GM21515 (cell line): Measurements from ENCODE around the gene MBNL3.
A peak's percentile ranks its signal among the peaks of the same experiment; 100 is the strongest.
"Not testable (repeated sequence)": the region's sequence is repeated elsewhere in the genome, so short reads cannot be mapped to it uniquely, and the experiment has no call there.

Experiments
- ATAC-seq: cut with Tn5 transposase; IDR thresholded peaks from one replicate; pipeline ENCODE4 v1.9.1; 2021; ENCODE audit not compliant: unreplicated experiment

The MBNL3 gene

GRCh38 chrX:132480581-132481203 lies 8.1 kb downstream of the MBNL3 start:
- peak; percentile 91 for ATAC-seq

DNA sequence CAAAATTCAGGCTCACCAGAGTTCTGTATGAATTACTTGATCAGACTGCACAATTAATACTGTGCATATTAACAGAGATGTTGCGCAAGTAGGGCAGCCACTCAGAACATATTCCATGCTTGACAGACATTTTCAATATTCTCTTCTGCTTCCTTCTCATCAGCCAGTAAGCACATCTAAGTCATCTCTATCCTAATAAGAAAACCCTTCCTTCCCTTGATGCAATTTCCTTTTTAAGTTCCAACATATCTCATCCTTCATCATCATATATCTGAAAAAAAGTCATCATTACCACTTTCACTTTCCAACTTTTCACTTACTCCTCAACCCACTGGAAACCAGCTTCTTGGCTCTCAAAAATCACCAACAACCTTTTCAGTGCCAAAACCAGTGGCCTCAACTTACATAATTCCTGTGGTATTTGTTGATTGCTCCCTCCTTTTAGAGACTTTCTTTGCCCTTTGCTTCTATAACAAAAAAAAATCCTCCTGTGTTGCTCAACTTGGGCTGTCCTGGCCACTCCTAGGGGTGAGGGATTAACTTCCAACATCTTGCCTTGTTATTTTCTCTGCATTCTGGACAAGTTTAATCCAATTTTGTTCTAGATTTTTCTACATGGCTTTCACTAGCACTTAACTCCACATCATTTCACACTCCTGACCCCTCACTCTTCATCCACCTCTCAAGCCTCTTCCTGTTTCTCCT lies 14.1 kb downstream of the MBNL3 start:
- ATAC-seq, result no peak

DNA sequence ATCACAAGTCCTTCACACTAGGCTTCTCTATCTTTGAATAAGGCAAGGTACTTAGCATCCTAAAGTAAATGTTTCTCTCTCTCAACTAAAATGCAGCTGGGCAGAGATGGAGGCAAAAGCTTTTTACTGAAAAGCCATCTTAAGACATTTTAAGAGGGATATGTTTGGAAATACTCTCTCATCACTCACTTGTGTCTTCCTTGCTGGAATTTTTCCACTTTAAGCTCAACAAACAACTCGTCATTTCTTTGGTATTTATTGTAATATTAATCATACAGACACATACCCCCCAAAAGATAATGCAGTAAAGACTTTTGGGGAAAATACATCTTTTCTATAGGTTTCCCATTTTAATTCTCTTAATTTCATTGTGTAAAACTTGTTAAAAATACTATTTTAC lies 16.4 kb downstream of the MBNL3 start:
- no peak for ATAC-seq

- ATAC-seq, result no peak
Measured at GRCh38 chrX:132470831-132471230, 18.0 kb downstream of the MBNL3 start.

- no peak for ATAC-seq
Measured at GRCh38 chrX:132470179-132470578, 18.7 kb downstream of the MBNL3 start.

DNA sequence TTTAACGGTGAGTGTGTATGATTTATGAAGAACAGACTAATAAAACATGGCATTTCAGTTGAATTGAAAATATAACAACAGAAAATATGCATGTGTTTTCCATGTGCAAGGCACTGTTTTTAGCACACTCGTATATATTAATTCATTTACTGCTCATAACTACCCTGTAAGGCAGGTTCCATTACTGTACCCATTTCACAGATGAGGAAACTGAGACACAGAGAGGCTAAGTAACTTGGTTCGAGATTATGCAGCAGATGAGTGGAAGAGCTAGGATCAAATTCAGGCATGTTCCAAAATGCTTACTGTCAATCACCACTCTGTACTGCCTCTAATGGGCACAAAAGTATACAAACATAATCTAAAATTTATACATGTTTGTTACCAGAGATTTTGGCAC lies 20.4 kb downstream of the MBNL3 start:
- ATAC-seq, result no peak

DNA sequence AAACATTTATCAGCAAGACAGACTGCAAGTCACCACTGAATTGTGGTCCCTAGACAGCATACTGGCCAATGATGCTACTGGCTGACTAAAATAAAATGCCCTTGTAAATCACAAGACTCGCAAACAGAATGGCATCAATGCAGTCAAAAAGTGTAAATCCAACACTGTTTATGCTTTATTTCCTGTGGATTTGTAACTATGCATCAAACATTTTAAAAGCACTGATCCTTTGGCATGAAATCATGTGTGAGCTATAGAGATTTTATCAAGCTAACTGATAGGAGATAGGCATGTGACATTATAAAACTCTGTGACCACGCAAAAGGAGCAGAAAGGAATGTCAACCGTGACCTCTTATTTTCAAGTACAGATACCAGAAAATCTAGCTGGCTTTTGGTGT lies 20.8 kb downstream of the MBNL3 start:
- ATAC-seq, result no peak

DNA sequence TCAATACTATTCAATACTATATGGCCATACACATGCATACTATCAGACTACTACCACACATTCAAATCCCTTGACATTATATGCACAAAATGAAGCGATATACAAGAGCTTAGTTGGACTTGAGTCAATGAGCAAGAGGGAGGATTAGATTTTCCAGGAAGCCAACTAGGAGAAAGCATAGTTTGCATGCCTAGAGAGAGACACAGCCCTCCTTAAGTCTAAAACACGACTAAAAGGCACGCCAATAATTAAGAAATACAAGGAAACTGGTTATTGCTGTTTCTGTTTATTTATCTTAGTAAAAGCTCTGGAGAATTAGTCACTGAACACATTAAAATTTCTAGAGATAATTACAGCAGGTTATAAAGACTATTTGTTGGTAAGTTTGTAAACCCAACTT lies 21.8 kb downstream of the MBNL3 start:
- ATAC-seq, result no peak

GRCh38 chrX:132463411-132463810 lies 25.4 kb downstream of the MBNL3 start:
- no peak for ATAC-seq

GRCh38 chrX:132461886-132462285 lies 27.0 kb downstream of the MBNL3 start:
- ATAC-seq, result no peak

GRCh38 chrX:132452911-132453550 lies 35.8 kb downstream of the MBNL3 start:
- ATAC-seq, result no peak

- ATAC-seq, result not testable (repeated sequence)
Measured at GRCh38 chrX:132445909-132446308, 42.9 kb downstream of the MBNL3 start.

GRCh38 chrX:132444936-132445335 lies 43.9 kb downstream of the MBNL3 start:
- ATAC-seq, result no peak

- no peak for ATAC-seq
Measured at GRCh38 chrX:132443196-132444135, 45.4 kb downstream of the MBNL3 start.

DNA sequence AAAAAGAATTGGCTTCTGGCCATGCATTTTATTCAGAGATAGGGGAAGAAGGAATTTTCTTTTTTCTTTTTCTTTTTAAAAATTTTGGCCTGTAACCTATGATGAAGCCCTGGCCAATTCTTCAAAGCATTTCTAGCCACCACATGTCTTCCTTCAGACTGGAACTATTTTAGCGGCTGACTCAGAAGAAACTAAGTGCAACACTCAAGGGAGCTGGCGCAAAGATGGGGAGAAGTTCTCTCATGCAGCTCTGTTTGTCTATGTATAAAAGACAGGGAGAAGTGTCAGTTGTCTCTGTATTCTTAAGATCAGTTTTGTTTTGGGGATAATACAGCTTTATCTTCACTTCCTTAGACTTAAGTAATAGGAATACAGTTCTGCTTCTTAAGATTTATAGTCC lies 46.1 kb downstream of the MBNL3 start:
- ATAC-seq, result no peak

DNA sequence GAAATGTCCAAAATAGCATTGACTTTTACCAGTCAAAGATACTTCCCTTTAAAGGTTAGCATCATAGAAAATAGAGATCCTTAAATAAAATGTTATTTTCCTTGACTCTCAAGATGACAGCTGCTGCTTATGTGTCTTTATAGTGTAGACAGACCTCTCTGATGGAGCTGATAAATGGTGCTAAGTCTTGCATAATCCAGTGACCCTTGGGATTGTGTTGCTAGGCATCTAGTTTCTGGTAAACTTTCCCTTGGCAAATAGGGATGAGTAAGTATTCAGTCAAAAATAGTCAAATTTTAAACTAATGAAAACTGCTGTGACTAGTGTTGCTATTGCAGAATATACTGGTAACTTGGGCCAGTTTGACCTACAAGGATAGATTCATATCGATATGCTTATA lies 53.6 kb downstream of the MBNL3 start:
- no peak for ATAC-seq

DNA sequence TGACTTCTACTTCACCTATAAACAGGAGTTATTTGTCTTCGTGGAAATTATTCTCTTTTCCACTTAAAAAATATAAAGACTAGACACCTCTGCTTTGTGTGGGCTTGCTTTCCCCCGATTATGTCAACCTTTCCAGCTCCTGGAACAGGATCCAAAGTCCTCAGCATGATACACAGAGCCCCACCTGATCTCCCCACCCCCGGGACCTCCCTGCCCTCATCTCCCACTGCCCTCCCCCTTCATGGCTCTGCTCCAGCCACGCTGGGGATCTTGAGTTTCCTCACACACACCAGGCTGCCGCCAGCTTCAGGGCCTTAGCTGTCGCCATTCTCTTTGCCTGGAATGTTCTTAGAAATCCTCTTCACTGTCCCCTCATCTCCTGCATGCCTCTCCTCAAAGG lies 55.3 kb downstream of the MBNL3 start:
- ATAC-seq, result no peak

DNA sequence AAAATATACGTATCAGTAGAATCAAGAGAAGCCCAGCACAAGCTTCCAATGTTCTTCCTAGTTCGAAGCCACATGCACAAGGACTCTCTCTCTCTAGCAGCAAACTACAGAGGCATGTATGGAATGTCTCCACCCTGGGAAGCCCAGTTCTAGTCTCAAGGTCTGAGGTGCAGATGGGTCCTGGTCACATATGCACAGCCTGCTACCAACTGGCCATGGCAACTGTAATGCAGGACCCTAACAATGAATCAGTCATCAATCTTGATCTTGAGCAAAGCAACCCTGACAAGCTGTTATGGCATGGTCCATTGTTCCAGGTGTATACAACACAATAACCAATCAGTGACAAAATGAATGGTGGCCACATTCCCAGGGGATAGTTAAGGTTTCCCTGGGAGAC lies 55.8 kb downstream of the MBNL3 start:
- no peak for ATAC-seq

DNA sequence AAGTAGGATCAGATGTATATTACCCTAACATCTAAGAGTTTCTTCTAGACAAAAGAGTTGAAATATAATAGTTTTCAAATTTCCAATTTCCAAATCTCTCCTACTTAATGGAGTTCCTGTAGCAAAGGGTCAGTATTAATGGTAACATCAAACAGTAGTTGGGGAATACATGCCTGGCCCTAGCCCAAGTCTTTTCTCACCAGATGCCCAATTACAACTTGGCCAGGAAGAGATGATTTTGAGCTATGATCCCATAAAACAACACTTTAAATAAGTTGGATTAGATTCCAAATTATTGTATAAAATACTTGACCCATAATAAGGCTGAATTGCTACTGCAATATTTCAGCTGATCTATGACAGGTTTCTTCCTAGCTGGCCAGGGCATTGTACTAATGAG lies 59.9 kb downstream of the MBNL3 start:
- ATAC-seq, result no peak

DNA sequence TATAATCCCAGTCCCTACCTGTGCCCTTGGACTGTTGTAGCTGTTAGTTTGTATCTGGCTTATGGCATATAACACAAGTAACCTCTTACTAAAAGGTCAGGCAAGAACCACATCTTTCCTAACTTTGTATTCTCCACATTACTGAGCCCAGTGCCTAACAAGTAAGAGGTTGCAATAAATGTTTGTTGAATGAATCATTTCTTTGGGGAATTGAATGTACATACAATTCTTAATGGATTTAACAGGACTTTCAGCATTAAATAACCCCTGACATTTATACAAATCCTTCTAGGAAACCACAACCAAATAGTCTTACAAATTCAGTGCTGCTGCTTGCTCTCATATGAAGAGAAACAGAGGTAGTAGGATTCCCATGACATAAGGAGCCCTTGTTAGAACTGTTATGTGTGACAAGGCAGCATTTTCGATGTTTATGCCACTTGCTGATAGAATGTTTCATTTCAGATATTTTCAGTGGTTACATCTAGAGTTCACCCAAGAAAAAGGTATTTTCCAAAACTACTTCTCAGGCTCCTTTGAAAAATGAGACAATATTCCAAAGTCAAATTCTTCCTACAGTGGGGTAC lies 62.0 kb downstream of the MBNL3 start:
- ATAC-seq, result no peak

DNA sequence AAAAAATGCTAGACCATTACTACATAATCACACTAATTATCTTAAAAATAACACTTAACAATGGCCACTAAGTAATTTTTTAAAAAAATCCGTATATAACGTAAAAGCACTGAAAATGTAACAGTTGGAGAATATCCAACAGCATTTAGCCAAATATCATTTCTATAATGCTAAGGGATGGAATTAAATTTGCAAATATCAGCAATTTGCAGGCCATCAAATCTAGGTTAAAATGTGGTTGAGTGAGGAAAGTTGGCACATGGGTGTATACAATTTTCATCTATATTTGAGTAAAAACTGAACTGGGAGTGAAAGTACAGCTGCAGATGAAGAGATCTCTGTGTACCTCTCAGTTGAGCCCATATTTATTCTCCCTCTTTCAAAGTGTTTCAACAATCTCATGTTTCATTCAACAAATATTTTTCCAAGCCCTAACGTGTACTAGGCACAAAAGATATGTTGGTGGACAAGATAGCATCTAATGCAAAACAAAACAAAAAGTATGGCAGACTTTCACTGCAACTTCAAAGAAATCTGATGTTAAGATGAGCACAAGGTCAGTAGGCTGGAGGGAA lies 63.0 kb downstream of the MBNL3 start:
- no peak for ATAC-seq
